GM21390 (cell line): Measurements from ENCODE around the gene LRRC8C.
"Not testable (repeated sequence)": the region's sequence is repeated elsewhere in the genome, so short reads cannot be mapped to it uniquely, and the experiment has no call there.

Source experiments
- ATAC-seq: cut with Tn5 transposase; IDR thresholded peaks from one replicate; pipeline ENCODE4 v1.9.1; 2021; ENCODE audit not compliant: unreplicated experiment

LRRC8C gene

DNA sequence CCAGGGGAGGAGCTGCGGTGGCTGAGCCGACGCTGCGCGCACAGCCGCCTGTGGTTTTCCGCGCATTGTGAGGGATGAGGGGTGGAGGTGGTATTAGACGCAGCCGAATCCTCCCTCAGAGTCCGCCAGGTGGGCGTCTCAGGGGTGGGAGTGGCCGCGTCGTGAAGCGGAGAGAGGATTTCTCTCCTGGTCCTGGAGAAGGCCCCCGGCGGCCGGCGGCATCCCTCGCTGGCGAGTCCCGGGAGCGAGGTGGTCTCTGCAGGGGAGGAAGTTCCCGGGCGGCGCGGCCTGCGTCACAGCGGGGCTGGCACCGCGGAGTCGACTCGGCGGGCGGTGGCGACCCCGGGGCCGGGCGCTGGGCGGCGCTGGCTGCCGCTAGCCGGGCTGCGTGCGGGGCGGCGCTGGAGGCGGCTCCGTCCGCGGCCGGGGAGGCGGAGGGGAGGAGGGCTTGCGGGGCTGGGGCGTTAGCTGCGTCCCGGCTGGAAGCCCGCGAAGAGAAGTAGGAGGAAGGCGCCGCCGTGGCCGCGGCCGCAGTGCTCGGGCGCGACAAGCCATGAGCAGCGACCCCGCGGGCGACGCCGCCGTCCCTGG is at the start of gene LRRC8C:
TSS of gene LRRC8C (plus strand) at position 464 of the 591 bp plus-strand sequence. CDS start 53,354 bp downstream, outside the sequence.
- peak; percentile 82 for ATAC-seq

DNA sequence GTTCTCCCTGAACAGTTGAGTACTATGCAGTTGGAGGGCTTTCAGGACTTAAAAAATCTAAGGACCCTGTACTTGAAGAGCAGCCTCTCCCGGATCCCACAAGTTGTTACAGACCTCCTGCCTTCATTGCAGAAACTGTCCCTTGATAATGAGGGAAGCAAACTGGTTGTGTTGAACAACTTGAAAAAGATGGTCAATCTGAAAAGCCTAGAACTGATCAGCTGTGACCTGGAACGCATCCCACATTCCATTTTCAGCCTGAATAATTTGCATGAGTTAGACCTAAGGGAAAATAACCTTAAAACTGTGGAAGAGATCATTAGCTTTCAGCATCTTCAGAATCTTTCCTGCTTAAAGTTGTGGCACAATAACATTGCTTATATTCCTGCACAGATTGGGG is 48.7 kb upstream of the LRRC8C start:
- ATAC-seq: no peak

DNA sequence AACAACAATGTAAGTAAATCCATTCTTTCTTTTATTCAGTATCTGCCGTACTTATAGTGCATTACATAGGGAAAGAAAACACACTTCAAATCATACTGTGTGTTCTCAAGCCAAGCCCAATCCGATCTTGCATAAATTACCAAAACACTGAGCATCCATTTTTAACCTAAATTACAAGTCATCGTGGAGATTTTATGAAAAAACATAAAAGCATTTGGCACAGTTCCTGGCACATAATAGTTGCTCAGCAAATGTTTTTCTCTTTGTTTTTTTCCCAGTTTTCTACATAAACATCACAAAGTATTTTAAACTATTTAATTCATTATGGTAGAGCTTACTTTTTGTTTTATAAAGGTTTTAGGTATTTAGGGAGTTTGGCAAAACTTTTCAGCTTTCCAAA is 48.1 kb upstream of the LRRC8C start:
- ATAC-seq: no peak

DNA sequence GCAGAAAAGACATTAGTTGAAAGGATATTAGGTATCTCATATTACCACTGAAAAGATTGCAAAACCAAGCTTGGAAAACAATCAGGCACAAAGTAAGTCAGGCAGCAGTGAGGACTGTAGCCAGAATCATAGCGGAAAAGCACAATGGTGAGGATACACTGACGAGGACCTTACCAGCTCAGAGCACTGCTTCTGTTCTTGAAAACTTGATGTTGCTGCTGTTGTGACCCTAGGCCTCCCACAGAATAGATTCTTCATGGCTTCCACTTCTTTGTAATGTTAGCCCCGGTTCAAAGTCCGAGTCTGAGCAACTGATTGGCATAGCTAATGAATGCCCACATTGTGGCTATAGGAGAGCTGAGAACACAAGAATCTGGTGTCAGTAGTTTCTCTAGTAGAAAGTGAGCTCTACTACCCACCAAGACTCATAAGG is 45.2 kb upstream of the LRRC8C start:
- no peak for ATAC-seq

DNA sequence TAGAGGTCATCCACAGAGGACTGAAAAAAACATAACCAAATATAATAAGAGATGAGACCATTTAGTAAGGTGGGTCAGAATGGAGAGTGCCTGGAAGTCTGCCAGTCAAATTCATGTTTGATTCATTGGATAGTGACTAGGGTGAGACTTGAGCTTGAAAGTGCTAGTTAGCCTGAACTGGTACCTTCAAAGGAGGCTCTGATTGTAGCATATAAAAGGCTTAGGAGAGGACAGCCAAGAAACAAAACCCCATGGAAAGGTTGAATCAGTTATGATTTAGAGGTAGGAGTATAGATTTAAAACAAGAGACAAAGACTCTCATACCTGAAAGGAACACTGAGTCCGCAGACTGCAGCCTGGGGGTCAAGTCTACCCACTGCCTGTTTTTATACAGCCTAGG is 44.4 kb upstream of the LRRC8C start:
- ATAC-seq: no peak

DNA sequence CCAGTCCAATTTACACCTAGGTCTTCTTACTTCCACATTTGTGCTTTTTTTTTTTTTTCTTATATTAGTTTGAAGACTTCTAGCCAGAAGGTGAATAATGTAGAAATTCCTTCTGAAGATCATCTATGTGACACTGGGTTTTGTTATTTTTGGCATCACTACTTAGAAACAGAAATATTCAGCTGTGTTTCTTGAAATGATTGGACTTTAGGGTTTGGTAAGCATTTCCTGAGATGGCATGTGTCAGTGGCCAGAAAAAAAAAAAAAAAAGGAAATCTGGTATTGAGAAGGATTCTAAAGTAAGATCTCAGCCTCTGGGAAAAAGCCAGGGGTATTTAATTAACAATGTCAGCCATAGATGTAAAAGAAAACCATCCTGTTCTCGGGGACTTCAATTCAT is 43.4 kb upstream of the LRRC8C start:
- ATAC-seq: no peak

DNA sequence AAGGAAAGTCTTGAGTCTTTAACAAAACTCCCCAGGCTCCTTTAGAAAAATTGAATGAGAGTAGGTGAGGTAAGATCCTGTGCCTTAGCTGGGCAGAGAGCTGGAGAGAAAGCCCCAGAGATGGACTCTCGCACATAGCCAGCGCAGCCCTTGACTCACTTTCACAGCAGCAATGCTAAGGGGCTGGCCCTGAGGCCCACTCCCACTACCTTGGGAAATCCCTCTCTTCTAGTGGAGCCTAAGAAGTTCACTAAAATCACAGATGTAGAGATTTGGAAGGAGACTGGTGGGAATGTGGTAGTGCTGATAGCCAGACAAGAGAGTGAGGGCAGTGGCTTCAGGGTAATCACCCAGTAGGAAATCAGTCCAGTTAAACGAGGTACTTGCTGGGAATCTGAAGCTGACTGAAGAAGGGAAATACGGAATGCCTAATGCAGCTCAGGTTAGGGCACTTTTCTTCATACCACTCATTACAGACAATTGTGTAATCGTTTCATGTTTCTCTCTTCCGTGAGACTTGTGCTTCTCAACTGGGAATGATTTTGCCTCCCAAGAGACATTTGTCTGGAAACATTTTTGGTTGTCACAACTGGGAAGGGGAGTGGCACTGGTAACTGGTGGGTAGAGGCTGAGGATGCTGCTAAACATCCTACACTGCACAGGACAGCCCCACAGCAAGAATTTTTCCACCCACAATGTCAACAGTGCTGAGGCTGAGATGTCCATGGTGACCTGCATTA is 42.4 kb upstream of the LRRC8C start:
- no peak for ATAC-seq

DNA sequence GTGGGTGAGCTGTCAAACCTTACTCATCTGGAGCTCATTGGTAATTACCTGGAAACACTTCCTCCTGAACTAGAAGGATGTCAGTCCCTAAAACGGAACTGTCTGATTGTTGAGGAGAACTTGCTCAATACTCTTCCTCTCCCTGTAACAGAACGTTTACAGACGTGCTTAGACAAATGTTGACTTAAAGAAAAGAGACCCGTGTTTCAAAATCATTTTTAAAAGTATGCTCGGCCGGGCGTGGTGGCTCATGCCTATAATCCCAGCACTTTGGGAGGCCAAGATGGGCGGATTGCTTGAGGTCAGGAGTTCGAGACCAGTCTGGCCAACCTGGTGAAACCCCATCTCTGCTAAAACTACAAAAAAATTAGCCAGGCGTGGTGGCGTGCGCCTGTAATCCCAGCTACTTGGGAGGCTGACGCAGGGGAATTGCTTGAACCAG is 40.0 kb upstream of the LRRC8C start:
- not testable (repeated sequence) for ATAC-seq

DNA sequence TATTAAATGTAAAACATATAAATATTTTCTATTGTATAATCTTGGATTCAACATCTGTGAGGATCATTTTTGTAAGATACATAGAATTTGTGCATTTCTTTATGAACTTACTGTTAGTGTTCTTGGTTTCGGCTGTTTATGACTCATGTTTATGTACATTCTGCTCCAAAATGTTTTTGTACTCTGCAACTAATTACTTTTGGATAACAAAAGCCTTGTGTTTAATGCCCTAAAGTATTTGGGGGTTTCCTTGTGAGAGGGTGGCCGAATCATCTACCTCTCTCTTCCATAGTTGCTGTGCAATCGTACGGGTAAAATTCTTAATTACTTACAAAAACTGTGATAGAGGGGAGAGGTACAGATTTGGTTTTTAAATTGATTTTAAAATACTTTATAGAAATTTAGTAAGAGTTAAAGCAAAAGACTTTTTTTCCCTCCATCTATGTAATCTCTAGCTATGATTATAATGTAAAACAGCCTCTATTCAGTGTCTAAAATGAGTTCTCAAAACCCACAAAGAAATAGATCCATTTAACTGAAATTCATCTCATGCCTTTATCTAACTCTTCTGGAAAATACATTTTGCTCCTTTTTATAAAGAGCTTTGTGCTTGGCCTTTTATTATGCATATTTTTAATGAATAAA is 38.7 kb upstream of the LRRC8C start:
- no peak for ATAC-seq

DNA sequence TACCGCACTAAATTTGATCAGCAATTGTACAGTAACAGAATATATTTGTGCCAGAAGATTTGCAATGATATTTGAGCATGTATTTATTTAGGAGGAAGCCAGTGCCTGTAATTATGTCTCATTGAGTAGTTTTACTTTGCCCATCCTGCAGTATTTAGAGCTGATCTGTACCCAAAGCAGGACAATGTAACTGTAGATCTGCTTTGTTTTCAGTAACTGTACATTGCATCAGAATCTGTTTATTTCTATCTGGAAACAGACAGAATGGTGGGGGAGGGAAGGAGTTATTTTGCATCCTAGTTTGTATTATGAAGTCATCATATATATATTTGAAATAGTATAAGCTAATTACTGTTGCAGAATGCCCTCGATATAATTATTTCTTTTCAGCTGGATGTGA is 36.2 kb upstream of the LRRC8C start:
- ATAC-seq: no peak

DNA sequence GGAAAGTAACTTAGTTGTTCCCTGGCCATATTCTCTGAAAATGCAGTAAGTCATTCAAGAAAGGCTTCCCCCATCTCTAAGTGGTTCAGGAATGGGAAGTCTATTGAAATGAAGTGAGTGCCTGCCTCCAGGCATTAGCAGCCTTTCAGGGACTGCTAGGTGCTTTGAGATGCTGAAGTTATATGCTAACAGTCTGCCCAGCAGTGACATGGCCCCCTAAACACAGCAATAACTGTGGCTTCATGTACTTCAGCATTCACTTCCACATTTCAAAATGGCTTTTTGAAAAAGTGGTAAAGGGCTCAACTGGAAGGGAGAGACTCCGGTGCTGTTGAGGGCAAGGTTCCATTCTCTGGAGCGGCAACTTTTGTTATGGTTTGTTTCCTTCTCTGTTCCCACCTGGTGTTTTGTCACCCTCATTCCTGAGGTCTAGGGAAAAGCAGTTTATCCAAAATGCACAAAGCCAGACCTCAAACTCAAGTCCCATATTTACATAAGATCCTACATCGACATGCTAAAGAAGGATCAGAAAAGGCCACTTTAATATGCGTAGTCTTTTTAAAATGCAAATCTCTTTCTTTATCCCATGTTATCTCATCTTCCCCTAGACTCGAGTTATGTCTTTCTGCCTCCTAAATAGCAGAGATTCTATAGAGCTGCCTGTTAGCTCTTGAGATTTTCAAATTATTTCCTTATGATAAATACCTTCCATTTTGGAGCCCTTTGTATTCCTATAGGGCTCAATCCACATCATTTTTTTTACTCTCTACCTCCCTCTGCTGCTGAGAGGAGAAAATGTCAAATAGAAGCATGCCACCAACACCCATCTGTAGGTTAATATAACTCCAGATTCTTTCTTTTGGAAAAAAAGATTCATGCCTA is 34.2 kb upstream of the LRRC8C start:
- no peak for ATAC-seq

DNA sequence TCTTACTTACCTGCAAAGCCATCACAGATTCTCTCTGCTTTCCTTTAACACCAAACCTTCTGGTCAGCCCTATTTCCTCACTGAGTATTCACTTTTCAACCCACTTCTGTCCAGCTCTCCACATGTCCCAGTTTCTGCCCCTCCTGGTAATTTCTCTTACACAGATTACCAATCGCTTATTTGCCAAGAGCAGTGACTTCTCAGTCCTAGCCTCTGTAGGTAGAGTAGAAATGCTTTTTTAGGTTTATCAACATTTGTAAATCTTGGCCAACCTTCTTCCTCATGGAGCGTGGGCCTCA is 33.6 kb upstream of the LRRC8C start:
- no peak for ATAC-seq

DNA sequence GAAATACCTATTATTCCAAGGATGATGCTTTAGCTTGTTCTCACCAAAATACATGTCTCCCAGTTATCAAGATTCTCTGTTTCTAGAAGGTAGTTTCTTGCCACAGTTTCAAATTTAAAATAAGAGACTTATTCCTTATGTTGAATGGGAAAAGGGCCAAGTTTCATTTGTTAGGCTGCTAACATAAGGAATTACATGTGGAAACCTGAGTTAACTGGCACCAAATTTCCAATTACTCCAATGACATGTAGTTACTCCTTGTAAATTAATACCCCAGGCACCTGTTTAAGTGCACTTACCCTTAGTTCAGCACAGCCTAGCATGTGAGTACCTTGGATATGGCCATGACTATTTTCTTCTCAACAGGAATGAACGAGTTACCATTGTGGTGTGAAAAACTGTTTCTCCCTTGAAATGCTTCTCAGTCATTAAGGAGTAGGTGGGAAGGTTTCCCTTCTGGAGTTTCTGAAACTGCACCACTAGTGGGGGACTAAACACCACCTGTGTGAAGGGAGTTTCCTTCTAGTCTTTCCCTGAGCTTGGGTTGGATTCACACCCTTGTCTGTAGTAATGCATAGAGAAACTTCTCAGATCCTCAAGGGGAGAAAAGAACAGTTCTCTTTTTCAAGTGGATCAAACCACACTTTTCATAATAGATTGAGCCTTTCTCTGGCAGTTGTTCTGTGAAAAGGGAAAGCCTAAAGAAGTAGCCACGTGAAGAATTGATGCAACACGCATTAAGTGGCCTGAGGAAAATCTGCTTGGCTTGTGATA is 32.3 kb upstream of the LRRC8C start:
- peak; percentile 46 for ATAC-seq

DNA sequence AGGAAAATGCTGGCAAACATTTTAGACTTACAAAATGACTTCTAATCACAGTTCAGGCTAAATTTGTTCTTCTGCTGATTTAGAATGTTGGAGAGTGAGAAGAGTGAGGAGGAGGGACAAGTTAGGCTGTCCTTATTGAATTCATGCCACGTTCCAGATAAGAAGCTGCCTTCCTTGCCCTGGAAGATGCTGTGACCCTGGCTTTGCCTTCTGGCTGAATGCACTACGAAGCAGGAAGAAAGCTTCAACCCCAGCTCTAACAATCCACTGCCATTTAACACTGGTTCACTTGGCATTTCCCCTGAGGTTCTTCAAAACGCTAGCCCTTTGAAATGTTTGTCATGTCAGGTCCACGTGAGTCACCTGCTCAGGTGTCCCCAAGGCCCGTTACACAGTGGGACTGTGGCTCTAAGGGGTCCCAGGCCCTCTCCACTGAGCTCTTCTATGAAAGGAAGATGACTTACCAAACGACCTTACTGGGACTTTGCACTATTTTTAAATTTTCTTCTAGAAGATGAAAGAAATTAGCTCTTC is 30.0 kb upstream of the LRRC8C start:
- no peak for ATAC-seq

DNA sequence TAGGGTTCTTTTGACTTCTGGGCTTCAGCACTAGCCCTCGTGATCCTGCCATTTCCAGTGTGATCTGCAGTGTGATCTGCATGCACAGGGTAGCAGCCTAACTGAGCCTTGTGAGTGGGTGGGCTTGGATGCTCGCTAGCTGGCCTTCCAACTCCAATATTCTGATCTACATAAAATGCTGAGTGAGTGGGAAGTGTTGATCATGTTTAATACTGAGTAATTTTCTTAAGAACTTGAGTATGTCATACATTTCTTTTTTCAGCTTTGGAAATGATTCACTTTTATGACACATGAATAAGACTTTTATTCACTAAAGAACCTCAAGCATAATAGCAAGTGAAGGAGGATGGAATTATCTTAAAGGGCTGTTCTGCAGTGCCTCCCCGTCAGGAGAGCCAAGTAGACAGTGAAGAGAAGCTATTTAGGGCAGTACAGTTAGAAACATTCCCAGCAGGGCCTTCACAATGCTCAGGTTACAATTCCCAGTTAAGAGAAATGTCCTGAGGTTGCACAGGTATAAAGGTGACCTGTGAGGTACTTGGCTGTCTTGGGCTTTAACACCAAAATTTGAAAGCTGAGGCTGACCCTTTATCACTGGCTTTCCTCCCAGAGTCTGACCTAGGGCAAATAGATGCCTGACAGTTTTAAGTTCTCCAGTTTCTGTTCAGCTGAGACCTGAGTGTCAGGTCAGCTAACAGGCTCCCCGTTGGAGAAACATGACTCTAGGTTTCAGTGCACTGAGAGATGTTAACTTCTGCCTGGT is 29.1 kb upstream of the LRRC8C start:
- ATAC-seq: no peak

DNA sequence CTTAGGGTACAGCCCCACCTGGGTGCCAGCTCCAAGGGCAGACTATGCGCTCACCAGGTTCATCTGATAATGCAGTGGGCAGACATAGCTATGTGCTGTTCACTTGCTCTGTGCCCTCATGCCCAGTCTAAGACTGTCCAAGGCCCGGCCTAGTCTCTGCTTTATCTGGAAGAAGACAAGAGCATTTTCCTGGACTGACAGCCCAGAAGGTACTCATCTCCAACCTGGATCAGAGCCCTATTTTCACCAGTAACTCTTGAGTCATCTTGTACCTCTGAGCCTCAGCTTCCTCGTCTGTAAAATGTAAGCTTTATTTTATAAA is 28.5 kb upstream of the LRRC8C start:
- no peak for ATAC-seq

DNA sequence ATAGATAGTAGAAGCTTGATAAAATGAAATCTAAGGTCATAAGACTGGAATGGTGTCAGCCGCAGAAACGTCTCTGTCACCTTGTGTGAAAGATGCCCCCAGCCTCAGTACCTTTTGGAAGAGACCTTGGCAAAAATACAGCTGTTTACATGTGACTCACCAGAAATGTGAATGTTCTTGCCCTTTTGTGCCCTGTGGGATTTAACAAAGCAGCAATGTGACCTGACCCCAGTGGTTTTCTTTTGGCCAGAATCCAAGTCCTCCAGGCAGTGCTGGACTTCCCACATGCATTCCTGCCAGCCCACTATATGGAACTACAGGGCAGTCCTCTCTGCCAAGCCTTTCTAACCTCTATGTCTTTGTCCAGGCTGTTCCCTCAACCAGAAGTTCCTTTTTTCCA is 27.2 kb upstream of the LRRC8C start:
- no peak for ATAC-seq

DNA sequence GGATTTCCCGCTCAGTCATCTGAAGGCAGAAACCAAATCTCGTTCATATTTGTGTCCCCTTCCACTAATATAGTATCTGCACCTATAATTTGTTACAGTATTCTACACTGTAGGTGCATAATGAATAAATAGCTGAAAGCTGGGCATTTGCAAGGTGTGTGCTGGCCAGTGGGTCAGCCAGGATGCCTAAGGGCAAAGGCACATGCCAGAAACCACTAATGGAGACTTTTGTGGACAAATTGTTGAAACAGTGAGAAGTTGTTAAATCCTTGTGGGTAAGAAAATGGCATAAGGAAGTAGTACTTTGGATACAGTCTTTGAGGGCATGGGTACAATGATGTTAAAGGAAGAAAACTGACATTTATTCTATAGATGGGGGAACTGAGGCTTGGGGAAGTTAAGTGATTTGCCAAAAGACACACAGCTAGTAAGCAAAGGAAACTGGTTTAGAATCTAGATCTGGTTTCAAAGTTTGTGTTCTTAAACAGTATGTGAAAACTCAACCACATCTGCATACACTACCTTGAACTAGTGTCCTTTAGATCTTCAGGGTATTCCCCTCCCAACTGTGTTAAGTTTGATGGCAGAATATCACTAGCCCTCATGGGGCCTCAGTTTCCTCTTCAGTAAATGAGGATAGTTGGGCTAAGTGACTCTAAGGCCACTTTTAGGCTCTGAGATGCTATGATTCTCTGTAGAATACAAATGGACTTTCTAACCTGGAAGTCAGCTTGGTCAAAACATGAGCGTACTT is 26.5 kb upstream of the LRRC8C start:
- no peak for ATAC-seq

DNA sequence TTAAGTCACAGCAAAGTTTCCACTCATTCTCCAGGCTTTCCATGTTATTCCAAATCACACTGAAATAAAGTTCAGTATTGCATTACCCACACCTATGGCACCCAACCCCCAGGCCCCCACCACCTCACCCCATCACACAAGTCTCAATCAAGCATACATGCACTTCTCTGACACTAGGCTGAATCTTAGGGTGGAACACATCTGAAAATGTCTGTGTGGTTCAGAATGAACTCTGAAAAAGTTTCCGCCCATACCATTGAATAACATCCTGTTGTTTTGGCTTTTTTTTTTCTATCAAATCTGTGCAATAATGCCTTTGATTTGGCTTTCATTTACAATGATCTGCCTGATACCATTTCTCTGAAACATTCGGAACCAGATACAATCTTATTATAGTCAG is 25.8 kb upstream of the LRRC8C start:
- no peak for ATAC-seq
